ENCODE results near the gene KATNB1.

Gene KATNB1

GRCh38 chr16:57704011-57704904 lies 31.3 kb upstream of the KATNB1 start:
- no peak overlapping the region for H3K4me2 ChIP-seq (ENCODE audit: low read length)
- H3K36me3 ChIP-seq (ENCODE audit: control insufficient read depth in 1 of 2, insufficient read depth in 2 of 2, low read length in 2 of 2) = no peaks in the 10 kb centered on the region
- H4K12ac ChIP-seq (ENCODE audit: low read depth, low read length) = no peak overlapping the region
- no peak overlapping the region for H2AK5ac ChIP-seq (ENCODE audit: low read length)
- H3K23ac ChIP-seq (ENCODE audit: low read length) = no peak overlapping the region
- no peak overlapping the region for H2AFZ ChIP-seq (ENCODE audit: insufficient read depth, low read length, poor library complexity)
- no peaks in the 10 kb centered on the region for H3K79me2 ChIP-seq (ENCODE audit: control insufficient read depth, insufficient read depth, low read length, poor library complexity)
- peaks cover 9% of the 10 kb centered on the region for H3K9me3 ChIP-seq (ENCODE audit: insufficient read depth, low read depth, low read length)
- no peak for DNase-seq
- H2BK120ac ChIP-seq (ENCODE audit: insufficient read depth, low read length, poor library complexity) = no peak overlapping the region
- no peak overlapping the region for H3K4me3 ChIP-seq (ENCODE audit: low read depth, low read length)
- H3K18ac ChIP-seq (ENCODE audit: low read length) = no peak overlapping the region
- no CpG with 5 or more reads among the region's 11 CpGs for WGBS (ENCODE audit: extremely low coverage, insufficient coverage, insufficient read length)
- no peak overlapping the region for H3K4ac ChIP-seq (ENCODE audit: low read depth, low read length)
- no peak overlapping the region for H2BK5ac ChIP-seq (ENCODE audit: low read depth, low read length, poor library complexity)
- H4K91ac ChIP-seq (ENCODE audit: low read depth, low read length) = no peak overlapping the region
- H3K27ac ChIP-seq (ENCODE audit: low read depth, low read length) = no peak overlapping the region
- no peaks in the 10 kb centered on the region for H3K27me3 ChIP-seq (ENCODE audit: insufficient read depth, low read length)
- H2BK12ac ChIP-seq (ENCODE audit: low read length) = no peak overlapping the region
- peaks cover 3% of the 10 kb centered on the region for H3K79me1 ChIP-seq (ENCODE audit: low read length)
- no peak overlapping the region for H3K14ac ChIP-seq (ENCODE audit: low read length)
- no peak overlapping the region for H3K9ac ChIP-seq (ENCODE audit: low read length)
- H4K8ac ChIP-seq (ENCODE audit: low read depth, low read length) = no peak overlapping the region
- H3K4me1 ChIP-seq (ENCODE audit: control insufficient read depth in 1 of 2, insufficient read depth in 2 of 2, low read length in 2 of 2) = peaks cover 17 to 19% of the 10 kb centered on the region in 2 experiments

GRCh38 chr16:57704905-57705852 lies 30.4 kb upstream of the KATNB1 start:
- Histone ChIP-seq H3K9me3 (ENCODE audit: insufficient read depth, low read depth, low read length) (peaks cover 9% of the 10 kb centered on the region), H2BK12ac (ENCODE audit: low read length) (no peak overlapping the region), H4K91ac (ENCODE audit: low read depth, low read length) (no peak overlapping the region), H2BK5ac (ENCODE audit: low read depth, low read length, poor library complexity) (no peak overlapping the region), H3K9ac (ENCODE audit: low read length) (no peak overlapping the region), H2AK5ac (ENCODE audit: low read length) (no peak overlapping the region), H3K4me1 (ENCODE audit: control insufficient read depth in 1 of 2, insufficient read depth in 2 of 2, low read length in 2 of 2) (peaks cover 10 to 14% of the 10 kb centered on the region in 2 experiments), H2BK120ac (ENCODE audit: insufficient read depth, low read length, poor library complexity) (no peak overlapping the region), H3K23ac (ENCODE audit: low read length) (no peak overlapping the region), H3K27me3 (ENCODE audit: insufficient read depth, low read length) (no peaks in the 10 kb centered on the region), H3K79me1 (ENCODE audit: low read length) (no peaks in the 10 kb centered on the region), H3K27ac (ENCODE audit: low read depth, low read length) (no peak overlapping the region), H3K14ac (ENCODE audit: low read length) (no peak overlapping the region), H3K4me2 (ENCODE audit: low read length) (no peak overlapping the region), H4K8ac (ENCODE audit: low read depth, low read length) (no peak overlapping the region), H3K4me3 (ENCODE audit: low read depth, low read length) (no peak overlapping the region), H3K4ac (ENCODE audit: low read depth, low read length) (no peak overlapping the region), H3K79me2 (ENCODE audit: control insufficient read depth, insufficient read depth, low read length, poor library complexity) (no peaks in the 10 kb centered on the region), H2AFZ (ENCODE audit: insufficient read depth, low read length, poor library complexity) (no peak overlapping the region), H3K36me3 (ENCODE audit: control insufficient read depth in 1 of 2, insufficient read depth in 2 of 2, low read length in 2 of 2) (no peaks in the 10 kb centered on the region), H3K18ac (ENCODE audit: low read length) (no peak overlapping the region), H4K12ac (ENCODE audit: low read depth, low read length) (no peak overlapping the region)
- 100% methylated on average over 1 of the region's 4 CpGs for WGBS (ENCODE audit: extremely low coverage, insufficient coverage, insufficient read length)
- DNase-seq = no peak

GRCh38 chr16:57706717-57707116 lies 28.9 kb upstream of the KATNB1 start:
- Histone ChIP-seq H2BK120ac (ENCODE audit: insufficient read depth, low read length, poor library complexity) (no peak overlapping the region), H3K36me3 (ENCODE audit: control insufficient read depth in 1 of 2, insufficient read depth in 2 of 2, low read length in 2 of 2) (no peaks in the 10 kb centered on the region), H3K79me1 (ENCODE audit: low read length) (no peaks in the 10 kb centered on the region), H3K27me3 (ENCODE audit: insufficient read depth, low read length) (no peaks in the 10 kb centered on the region), H3K18ac (ENCODE audit: low read length) (no peak overlapping the region), H3K4ac (ENCODE audit: low read depth, low read length) (no peak overlapping the region), H4K12ac (ENCODE audit: low read depth, low read length) (no peak overlapping the region), H3K23ac (ENCODE audit: low read length) (no peak overlapping the region), H3K27ac (ENCODE audit: low read depth, low read length) (no peak overlapping the region), H3K4me2 (ENCODE audit: low read length) (no peak overlapping the region), H2BK12ac (ENCODE audit: low read length) (no peak overlapping the region), H3K14ac (ENCODE audit: low read length) (no peak overlapping the region), H3K4me3 (ENCODE audit: low read depth, low read length) (no peak overlapping the region), H3K9ac (ENCODE audit: low read length) (no peak overlapping the region), H2AK5ac (ENCODE audit: low read length) (no peak overlapping the region), H4K8ac (ENCODE audit: low read depth, low read length) (no peak overlapping the region), H2BK5ac (ENCODE audit: low read depth, low read length, poor library complexity) (no peak overlapping the region), H3K4me1 (ENCODE audit: control insufficient read depth in 1 of 2, insufficient read depth in 2 of 2, low read length in 2 of 2) (peaks cover 3 to 4% of the 10 kb centered on the region in 2 experiments), H4K91ac (ENCODE audit: low read depth, low read length) (no peak overlapping the region), H3K9me3 (ENCODE audit: insufficient read depth, low read depth, low read length) (peaks cover 9% of the 10 kb centered on the region), H2AFZ (ENCODE audit: insufficient read depth, low read length, poor library complexity) (no peak overlapping the region), H3K79me2 (ENCODE audit: control insufficient read depth, insufficient read depth, low read length, poor library complexity) (no peaks in the 10 kb centered on the region)
- WGBS (ENCODE audit: extremely low coverage, insufficient coverage, insufficient read length) = 91% methylated on average over 1 of the region's 1 CpG
- no peak for DNase-seq

- H3K4me3 ChIP-seq (ENCODE audit: low read depth, low read length) = no peak overlapping the region
- no peak overlapping the region for H3K18ac ChIP-seq (ENCODE audit: low read length)
- no peak overlapping the region for H3K14ac ChIP-seq (ENCODE audit: low read length)
- DNase-seq = no peak
- no CpG with 5 or more reads among the region's 11 CpGs for WGBS (ENCODE audit: extremely low coverage, insufficient coverage, insufficient read length)
- no peak overlapping the region for H2BK12ac ChIP-seq (ENCODE audit: low read length)
- H3K9me3 ChIP-seq (ENCODE audit: insufficient read depth, low read depth, low read length) = peaks cover 9% of the 10 kb centered on the region
- no peak overlapping the region for H4K8ac ChIP-seq (ENCODE audit: low read depth, low read length)
- H3K9ac ChIP-seq (ENCODE audit: low read length) = no peak overlapping the region
- no peak overlapping the region for H3K4me2 ChIP-seq (ENCODE audit: low read length)
- no peak overlapping the region for H2BK120ac ChIP-seq (ENCODE audit: insufficient read depth, low read length, poor library complexity)
- no peak overlapping the region for H2BK5ac ChIP-seq (ENCODE audit: low read depth, low read length, poor library complexity)
- H3K79me1 ChIP-seq (ENCODE audit: low read length) = no peaks in the 10 kb centered on the region
- H3K27ac ChIP-seq (ENCODE audit: low read depth, low read length) = no peak overlapping the region
- H4K12ac ChIP-seq (ENCODE audit: low read depth, low read length) = no peak overlapping the region
- no peak overlapping the region for H2AFZ ChIP-seq (ENCODE audit: insufficient read depth, low read length, poor library complexity)
- H3K23ac ChIP-seq (ENCODE audit: low read length) = no peak overlapping the region
- H3K4ac ChIP-seq (ENCODE audit: low read depth, low read length) = no peak overlapping the region
- no peaks in the 10 kb centered on the region for H3K4me1 ChIP-seq (ENCODE audit: control insufficient read depth in 1 of 2, insufficient read depth in 2 of 2, low read length in 2 of 2)
- no peaks in the 10 kb centered on the region for H3K36me3 ChIP-seq (ENCODE audit: control insufficient read depth in 1 of 2, insufficient read depth in 2 of 2, low read length in 2 of 2)
- no peaks in the 10 kb centered on the region for H3K27me3 ChIP-seq (ENCODE audit: insufficient read depth, low read length)
- H2AK5ac ChIP-seq (ENCODE audit: low read length) = no peak overlapping the region
- H4K91ac ChIP-seq (ENCODE audit: low read depth, low read length) = no peak overlapping the region
- H3K79me2 ChIP-seq (ENCODE audit: control insufficient read depth, insufficient read depth, low read length, poor library complexity) = no peaks in the 10 kb centered on the region
Observed at GRCh38 chr16:57707331-57707730, 28.2 kb upstream of the KATNB1 start.
